Measurements from ENCODE around the gene NRARP.

- TF ChIP-seq POLR2A (IDR thresholded peaks at IDR 0.05; ENCODE audit: low read depth, low read length) = no peak
- TF ChIP-seq POLR2AphosphoS5 (IDR thresholded peaks at IDR 0.05; ENCODE audit: low read depth, low read length) = no peak
- no peak for TF ChIP-seq TAF1 (IDR thresholded peaks at IDR 0.05; ENCODE audit: low read depth, low read length)
- TF ChIP-seq POU2F2 (IDR thresholded peaks at IDR 0.05; ENCODE audit: low read depth, low read length) = no peak
- TF ChIP-seq SPI1 (IDR thresholded peaks at IDR 0.05; ENCODE audit: low read depth, low read length) = no peak
- TF ChIP-seq PAX5 (IDR thresholded peaks at IDR 0.05; ENCODE audit: insufficient read depth, low read length, severe bottlenecking) = no peak
Observed at GRCh38 chr9:137275203-137275587, 26.9 kb downstream of the NRARP start.

Data from GM12891 (cell line).